Testis (tissue), 3 donors: Measurements from ENCODE around the gene SLC2A5. TPM values are rescaled to one million over a fixed set of nuclear protein-coding genes. Genes with fewer than 3 reads are reported as not detected.

Experiments
- DNase-seq: peaks from one replicate; pipeline ENCODE4 v3.0.0-alpha.2; 2019
- H3K27ac ChIP-seq, 2 donors: fragments of 200-600 bp; sonication (generic); one replicate each; pipeline ENCODE4 v1.5.1; 2019
- H3K27me3 ChIP-seq: fragments of 200-600 bp; sonication (generic); one replicate; pipeline ENCODE4 v1.5.1; 2019
- H3K36me3 ChIP-seq: fragments of 200-600 bp; sonication (generic); one replicate; pipeline ENCODE4 v1.5.1; 2017; ENCODE audit warnings: low read depth; ENCODE audit errors: missing control alignments
- H3K4me1 ChIP-seq: fragments of 200-600 bp; sonication (generic); one replicate; pipeline ENCODE4 v1.5.1; 2019
- H3K4me3 ChIP-seq, 2 donors: fragments of 200-600 bp; sonication (generic); one replicate each; pipeline ENCODE4 v1.5.1; 2017 to 2019
- H3K9me3 ChIP-seq: fragments of 200-600 bp; sonication (generic); one replicate; pipeline ENCODE4 v1.5.1; 2017
- POLR2A ChIP-seq: fragments of 450-650 bp; IDR thresholded peaks from one replicate; pipeline ENCODE4 v1.6.1; 2017; ENCODE audit warnings: antibody characterized with exemption, mild to moderate bottlenecking, moderate library complexity
- WGBS, 2 donors: methylation state at CpG; one replicate each; pipeline ENCODE4 v1.1.5; 2018; 5-methylcytosine and 5-hydroxymethylcytosine counted together
- intact Hi-C: fragments of 100-400 bp; cut with DNase I; formaldehyde crosslinking; loops from one replicate; pipeline ENCODE4 v1.15.1; 2023; ENCODE audit warnings: low total_unique reads
- polyA plus RNA-seq: library from polyadenylated mRNA; stranded (reverse); fragments of 350-450 nt; fragmentation: Illumina TruSeq; extraction: RNeasy Lipid Tissue Mini Kit (QIAGEN cat#74804); gene quantifications from one replicate; pipeline ENCODE4 v1.2.3, GENCODE V29; 2014; ENCODE audit warnings: low read depth, low replicate concordance; ENCODE audit not compliant: insufficient read depth
- total RNA-seq, 2 donors: library from RNA; depleted of rRNA; stranded (reverse); fragments of >200 nt; gene quantifications; one replicate each; pipeline ENCODE4 v1.2.3, GENCODE V29; 2016
- TF ChIP-seq, protein P1 (sequence below), 3 experiments: fragments of 450-650 bp in 2 of 3; fragments of 200-600 bp in 1 of 3; sonication (generic) in 1 of 3; IDR thresholded peaks; one replicate each; pipeline ENCODE4 v1.5.1; 2016 to 2019; ENCODE audit warnings: antibody characterized with exemption in 3 of 3, mild to moderate bottlenecking in 2 of 3, moderate library complexity in 1 of 3

The SLC2A5 gene
- total and polyA plus RNA-seq, 3 donors from 2014 or later = 74.1 to 230 (median 90.5) TPM

- Histone ChIP-seq H3K27me3 (no peaks in the 10 kb centered on the region), H3K4me1 (peaks cover 11% of the 10 kb centered on the region), H3K27ac (peak overlapping the region in 1 of 2 donors; percentile 58), H3K9me3 (no peaks in the 10 kb centered on the region), H3K36me3 (no peaks in the 10 kb centered on the region), H3K4me3 (no peak overlapping the region)
- WGBS, 2 donors = 22 to 44% methylated on average over 4 of the region's 4 CpGs
- TF ChIP-seq POLR2A = no peak
- TF ChIP-seq, protein P1, sequence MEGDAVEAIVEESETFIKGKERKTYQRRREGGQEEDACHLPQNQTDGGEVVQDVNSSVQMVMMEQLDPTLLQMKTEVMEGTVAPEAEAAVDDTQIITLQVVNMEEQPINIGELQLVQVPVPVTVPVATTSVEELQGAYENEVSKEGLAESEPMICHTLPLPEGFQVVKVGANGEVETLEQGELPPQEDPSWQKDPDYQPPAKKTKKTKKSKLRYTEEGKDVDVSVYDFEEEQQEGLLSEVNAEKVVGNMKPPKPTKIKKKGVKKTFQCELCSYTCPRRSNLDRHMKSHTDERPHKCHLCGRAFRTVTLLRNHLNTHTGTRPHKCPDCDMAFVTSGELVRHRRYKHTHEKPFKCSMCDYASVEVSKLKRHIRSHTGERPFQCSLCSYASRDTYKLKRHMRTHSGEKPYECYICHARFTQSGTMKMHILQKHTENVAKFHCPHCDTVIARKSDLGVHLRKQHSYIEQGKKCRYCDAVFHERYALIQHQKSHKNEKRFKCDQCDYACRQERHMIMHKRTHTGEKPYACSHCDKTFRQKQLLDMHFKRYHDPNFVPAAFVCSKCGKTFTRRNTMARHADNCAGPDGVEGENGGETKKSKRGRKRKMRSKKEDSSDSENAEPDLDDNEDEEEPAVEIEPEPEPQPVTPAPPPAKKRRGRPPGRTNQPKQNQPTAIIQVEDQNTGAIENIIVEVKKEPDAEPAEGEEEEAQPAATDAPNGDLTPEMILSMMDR (IDR thresholded peaks at IDR 0.05) = no peak
- intact Hi-C loops = no loop called here
- DNase-seq = peak; percentile 56
These were observed 37.7 kb upstream of the SLC2A5 start for GRCh38 chr1:9107136-9107535.

DNA sequence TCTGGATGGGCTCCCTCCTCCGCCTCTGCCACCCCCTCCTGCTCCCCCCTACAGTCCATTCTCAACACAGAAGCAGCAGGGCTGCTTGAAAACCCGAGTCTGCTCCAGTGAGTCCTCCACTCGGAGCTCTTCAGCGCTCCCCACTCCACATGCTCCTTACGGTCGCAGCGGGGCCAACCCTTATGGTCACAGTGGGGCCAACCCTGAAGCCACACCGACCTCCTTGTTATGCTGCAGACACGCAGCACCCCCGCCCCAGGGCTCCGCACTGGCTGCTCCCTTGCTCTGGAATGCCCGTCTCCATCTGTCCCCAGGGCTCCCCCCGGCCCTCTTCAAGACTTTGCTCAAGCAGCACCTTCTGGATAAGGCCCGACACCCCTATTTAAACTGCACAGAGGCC, 36.9 kb upstream of the SLC2A5 start:
- intact Hi-C loops = no loop called here

GRCh38 chr1:9105336-9105867, 36.0 kb upstream of the SLC2A5 start:
- DNase-seq = no peak

More for the DNA sequence above, 36.9 kb upstream of the SLC2A5 start:
- TF ChIP-seq, protein P1 (IDR thresholded peaks at IDR 0.05) = no peak
- no peak for TF ChIP-seq POLR2A
- Histone ChIP-seq H3K27me3 (no peaks in the 10 kb centered on the region), H3K4me1 (peaks cover 11% of the 10 kb centered on the region), H3K27ac (no peak overlapping the region), H3K36me3 (no peaks in the 10 kb centered on the region), H3K9me3 (no peaks in the 10 kb centered on the region), H3K4me3 (no peak overlapping the region)
- no peak for DNase-seq
- WGBS, 2 donors = 87 to 89% methylated on average over 7 to 14 of the region's 14 CpGs

DNA sequence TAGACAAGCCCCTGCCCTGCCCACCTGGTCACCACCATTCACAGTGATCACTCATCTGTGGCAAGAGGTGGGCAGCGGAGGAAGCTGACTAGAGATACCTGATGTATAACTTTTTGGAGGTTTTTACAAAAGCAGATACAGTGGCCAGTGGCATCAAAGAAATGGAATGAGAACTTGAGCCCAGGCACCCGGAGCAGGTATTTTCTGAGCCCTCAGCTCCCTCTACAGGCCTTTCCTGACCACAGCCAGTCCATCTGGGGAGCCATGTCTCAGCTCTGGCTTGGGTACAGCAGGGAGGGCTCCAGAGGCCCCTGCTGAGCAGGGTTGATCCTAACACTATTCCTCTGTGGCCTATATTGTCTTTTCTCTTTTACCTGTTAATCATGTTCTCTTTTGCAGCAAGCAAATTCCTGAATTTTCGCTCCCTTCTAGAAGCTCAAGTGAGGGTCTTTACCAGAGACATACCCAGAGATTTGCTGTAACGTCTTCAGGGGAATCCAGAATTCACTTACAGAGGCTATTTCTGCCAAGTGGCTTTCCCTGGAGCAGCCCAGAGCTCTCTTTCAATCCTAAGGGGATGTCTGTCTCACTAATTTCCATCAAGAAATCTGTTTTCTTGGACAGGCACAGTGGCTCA, 32.2 kb upstream of the SLC2A5 start:
- TF ChIP-seq, protein P1 (IDR thresholded peaks at IDR 0.05) = peak in 2 of 3 experiments; percentile 35 to 59
- no peak for TF ChIP-seq POLR2A
- H3K36me3 ChIP-seq = no peaks in the 10 kb centered on the region
- no peaks in the 10 kb centered on the region for H3K4me1 ChIP-seq
- DNase-seq = peak; percentile 77
- H3K9me3 ChIP-seq = no peaks in the 10 kb centered on the region
- H3K27ac ChIP-seq = no peak overlapping the region
- intact Hi-C loops = no loop called here
- H3K4me3 ChIP-seq = no peak overlapping the region
- H3K27me3 ChIP-seq = no peaks in the 10 kb centered on the region
- WGBS, 2 donors = 46 to 57% methylated on average over 4 of the region's 4 CpGs

More at GRCh38 chr1:9105336-9105867, 36.0 kb upstream of the SLC2A5 start:
- WGBS, 2 donors = 87 to 89% methylated on average over 9 to 22 of the region's 22 CpGs
- no peaks in the 10 kb centered on the region for H3K36me3 ChIP-seq
- H3K27me3 ChIP-seq = no peaks in the 10 kb centered on the region
- TF ChIP-seq POLR2A = no peak
- TF ChIP-seq, protein P1 (IDR thresholded peaks at IDR 0.05) = no peak
- intact Hi-C loops = no loop called here
- H3K4me1 ChIP-seq = peaks cover 4% of the 10 kb centered on the region
- no peak overlapping the region for H3K27ac ChIP-seq
- no peaks in the 10 kb centered on the region for H3K9me3 ChIP-seq
- H3K4me3 ChIP-seq = no peak overlapping the region
